Ishikawa (cell line): Measurements from ENCODE around the gene AKNA.
"Not testable (repeated sequence)": the region's sequence is repeated elsewhere in the genome, so short reads cannot be mapped to it uniquely, and the experiment has no call there.

Experiments
- CEBPB ChIP-seq: IDR thresholded peaks from 2 replicates; pipeline ENCODE4 v1.6.1; 2012
- CREB1 ChIP-seq: IDR thresholded peaks from 2 replicates; pipeline ENCODE4 v1.6.1; 2012; ENCODE audit warnings: low read depth
- EGR1 ChIP-seq: IDR thresholded peaks from 2 replicates; pipeline ENCODE4 v1.6.1; 2012
- EP300 ChIP-seq: IDR thresholded peaks from 2 replicates; pipeline ENCODE4 v1.6.1; 2012; ENCODE audit warnings: borderline replicate concordance
- FOXM1 ChIP-seq: IDR thresholded peaks from 2 replicates; pipeline ENCODE4 v1.6.1; 2012; ENCODE audit warnings: low read depth, borderline replicate concordance
- MAX ChIP-seq: IDR thresholded peaks from 2 replicates; pipeline ENCODE4 v1.6.1; 2012
- RAD21 ChIP-seq: IDR thresholded peaks from 2 replicates; pipeline ENCODE4 v1.6.1; 2012; ENCODE audit warnings: low read depth
- REST ChIP-seq: IDR thresholded peaks from 2 replicates; pipeline ENCODE4 v1.6.1; 2012; ENCODE audit warnings: low read depth, mild to moderate bottlenecking
- TAF1 ChIP-seq: IDR thresholded peaks from 2 replicates; pipeline ENCODE4 v1.6.1; 2012; ENCODE audit warnings: low read depth, mild to moderate bottlenecking
- TCF12 ChIP-seq: IDR thresholded peaks from 2 replicates; pipeline ENCODE4 v1.6.1; 2012; ENCODE audit warnings: low read depth
- TEAD4 ChIP-seq: IDR thresholded peaks from 2 replicates; pipeline ENCODE4 v1.6.1; 2012
- USF1 ChIP-seq: IDR thresholded peaks from 2 replicates; pipeline ENCODE4 v1.6.1; 2012
- YY1 ChIP-seq: IDR thresholded peaks from 2 replicates; pipeline ENCODE4 v1.6.1; 2012; ENCODE audit warnings: low read depth
- ZBTB7A ChIP-seq: IDR thresholded peaks from 2 replicates; pipeline ENCODE4 v1.6.1; 2012; ENCODE audit warnings: low read depth

GRCh38 chr9:114322831-114323531, 64.8 kb downstream of the AKNA start, which contains the start of gene ORM1:
- TF ChIP-seq EP300, EGR1, TCF12, TAF1, YY1, CREB1, RAD21, MAX, USF1, REST, ZBTB7A, CEBPB, TEAD4, FOXM1: not testable (repeated sequence)
